BLaER1 treated with 17β-estradiol and CSF1 and Interleukin-3, amounts not matched to agents 10 nM and 100 nM (cell line): ENCODE data around the gene TEKT3.

Source experiments
- H3K27ac ChIP-seq, 11 experiments: shearing (Covaris generic); formaldehyde crosslinking; 2 replicates each; pipeline ENCODE4 v1.8.1; 2022
- H3K27me3 ChIP-seq, 11 experiments: shearing (Covaris generic); formaldehyde crosslinking; 2 replicates each; pipeline ENCODE4 v1.8.1; 2022
- H3K36me3 ChIP-seq, 11 experiments: shearing (Covaris generic); formaldehyde crosslinking; 2 replicates each; pipeline ENCODE4 v1.8.1; 2022
- H3K4me1 ChIP-seq, 10 experiments: shearing (Covaris generic); formaldehyde crosslinking; 2 replicates each; pipeline ENCODE4 v1.8.1; 2022
- H3K4me2 ChIP-seq, 11 experiments: shearing (Covaris generic); formaldehyde crosslinking; 2 replicates each; pipeline ENCODE4 v1.8.1; 2022
- H3K4me3 ChIP-seq, 10 experiments: shearing (Covaris generic); formaldehyde crosslinking; 2 replicates each; pipeline ENCODE4 v1.8.1; 2022
- H3K9ac ChIP-seq, 11 experiments: shearing (Covaris generic); formaldehyde crosslinking; 2 replicates each; pipeline ENCODE4 v1.8.1; 2022
- H3K9me3 ChIP-seq, 11 experiments: shearing (Covaris generic); formaldehyde crosslinking; replicated peaks in 1 of 11; 2 replicates each; pipeline ENCODE4 v1.8.1; 2022
- H4K20me1 ChIP-seq, 11 experiments: shearing (Covaris generic); formaldehyde crosslinking; 2 replicates each; pipeline ENCODE4 v1.8.1; 2022
- Cebpa-rat ChIP-seq, 11 experiments: shearing (Covaris generic); IDR thresholded peaks; 2 replicates each; pipeline ENCODE4 v1.8.1; 2022

The TEKT3 gene

DNA sequence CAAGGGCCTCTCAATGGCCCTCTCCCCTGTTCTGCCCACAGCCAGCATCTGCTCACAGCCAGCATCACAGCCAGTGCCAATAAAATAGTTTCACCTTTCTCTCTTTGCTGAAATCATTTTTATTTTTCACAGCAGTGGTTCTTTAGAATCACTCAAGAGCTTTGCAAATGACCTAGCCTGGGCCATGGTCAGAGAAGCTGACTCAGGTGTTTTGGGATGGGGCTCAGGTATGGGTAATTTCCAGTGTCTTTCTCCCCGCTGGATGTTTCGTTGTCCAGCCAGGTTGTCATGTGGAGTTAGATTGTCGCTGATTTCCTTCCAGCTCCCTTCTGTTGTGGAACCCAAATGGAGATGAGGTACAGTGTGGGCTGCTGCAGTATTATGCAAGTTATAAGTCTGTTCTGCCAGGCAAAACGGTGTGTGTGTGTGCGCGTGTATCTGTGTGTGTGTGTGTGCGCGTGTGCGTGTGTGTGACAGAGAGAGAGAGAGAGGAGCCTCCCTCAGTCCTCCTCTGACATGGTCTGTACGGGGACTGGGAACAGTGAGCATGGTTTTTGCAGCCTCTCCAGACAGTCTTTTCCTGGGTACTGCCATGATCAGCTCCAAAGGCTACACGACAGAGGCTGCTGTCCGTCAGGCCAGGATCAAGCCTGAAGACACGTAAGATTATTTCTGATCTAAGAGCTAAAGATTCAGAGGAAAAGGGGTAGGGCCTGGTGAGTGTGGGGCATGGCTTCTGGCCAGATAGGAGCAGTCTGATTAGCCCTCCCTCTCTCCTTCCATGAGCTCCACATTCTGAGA lies 74.9 kb downstream of the TEKT3 start:
- no peak for TF ChIP-seq Cebpa-rat (IDR thresholded peaks at IDR 0.05)
- Histone ChIP-seq H3K27ac (no peak overlapping the region), H3K27me3 (peaks cover 19 to 28% (median 24%) of the 10 kb centered on the region in 11 experiments)

GRCh38 chr17:15265131-15265530 lies 76.3 kb downstream of the TEKT3 start, which contains the start of gene PMP22:
Gene PMP22 (minus strand): TSS chr17:15265326. CDS start chr17:15260727, 4,599 bp downstream.
- Histone ChIP-seq H3K4me1 (peaks cover 10 to 15% (median 12%) of the 10 kb centered on the region in 10 experiments; a peak in 18 of 20 replicates), H3K9ac (no peak within 1 kb of the TSS), H3K27me3 (peaks cover 26 to 42% (median 34%) of the 10 kb centered on the region in 11 experiments), H3K4me2 (no peak within 1 kb of the TSS), H4K20me1 (no peaks in the 10 kb centered on the region; a peak in 1 of 22 replicates), H3K36me3 (no peaks in the 10 kb centered on the region), H3K9me3 (peaks cover 0 to 7% (median 0%) of the 10 kb centered on the region in 11 experiments; a peak in 2 of 22 replicates), H3K4me3 (no peak within 1 kb of the TSS), H3K27ac (no peak within 1 kb of the TSS)
- TF ChIP-seq Cebpa-rat (IDR thresholded peaks at IDR 0.05): no peak

More for the DNA sequence above, 74.9 kb downstream of the TEKT3 start:
- peaks cover 0 to 7% (median 0%) of the 10 kb centered on the region in 11 experiments; a peak in 2 of 22 replicates for H3K9me3 ChIP-seq
- no peaks in the 10 kb centered on the region for H3K36me3 ChIP-seq
- no peak overlapping the region for H3K9ac ChIP-seq
- no peak overlapping the region for H3K4me3 ChIP-seq
- H3K4me1 ChIP-seq: peaks cover under 1 to 12% (median 2%) of the 10 kb centered on the region in 10 experiments; a peak in 12 of 20 replicates
- H3K4me2 ChIP-seq: no peak overlapping the region
- no peaks in the 10 kb centered on the region for H4K20me1 ChIP-seq

DNA sequence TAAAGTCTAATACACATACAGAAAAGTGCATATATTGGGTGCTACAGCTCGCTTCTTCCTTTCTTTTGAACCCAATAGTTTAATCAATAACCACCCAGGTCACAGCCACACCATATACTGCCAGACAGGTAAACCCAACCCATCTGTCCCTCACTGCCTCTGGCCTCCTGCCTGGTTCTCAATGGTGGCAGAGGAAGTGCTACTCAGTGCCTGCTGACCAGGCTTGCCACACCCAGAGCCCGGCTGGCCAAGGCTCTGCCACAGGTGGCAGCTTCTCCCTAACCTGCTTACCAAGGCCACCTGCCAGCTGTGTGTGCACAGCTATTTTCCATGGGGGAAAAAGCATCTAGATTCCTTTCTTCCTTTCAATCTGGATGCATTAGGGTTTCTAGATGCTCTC lies 76.9 kb downstream of the TEKT3 start:
- Histone ChIP-seq H3K4me1 (peaks cover 13 to 21% (median 17%) of the 10 kb centered on the region in 10 experiments; a peak in 19 of 20 replicates), H3K4me3 (no peak overlapping the region), H4K20me1 (no peaks in the 10 kb centered on the region; a peak in 1 of 22 replicates), H3K27me3 (peaks cover 26 to 47% (median 35%) of the 10 kb centered on the region in 11 experiments), H3K27ac (no peak overlapping the region), H3K9me3 (peaks cover 0 to 7% (median 0%) of the 10 kb centered on the region in 11 experiments; a peak in 2 of 22 replicates), H3K4me2 (no peak overlapping the region), H3K36me3 (no peaks in the 10 kb centered on the region), H3K9ac (no peak overlapping the region)
- TF ChIP-seq Cebpa-rat (IDR thresholded peaks at IDR 0.05): no peak

- no peaks in the 10 kb centered on the region; a peak in 1 of 22 replicates for H4K20me1 ChIP-seq
- H3K4me3 ChIP-seq: no peak overlapping the region
- TF ChIP-seq Cebpa-rat (IDR thresholded peaks at IDR 0.05): no peak
- H3K4me1 ChIP-seq: peaks cover 13 to 28% (median 24%) of the 10 kb centered on the region in 10 experiments; a peak in 19 of 20 replicates
- peaks cover 0 to 4% (median 0%) of the 10 kb centered on the region in 11 experiments; a peak in 2 of 22 replicates for H3K36me3 ChIP-seq
- peaks cover 26 to 49% (median 35%) of the 10 kb centered on the region in 11 experiments for H3K27me3 ChIP-seq
- peaks cover 0 to 7% (median 0%) of the 10 kb centered on the region in 11 experiments; a peak in 2 of 22 replicates for H3K9me3 ChIP-seq
- no peak overlapping the region for H3K4me2 ChIP-seq
- H3K9ac ChIP-seq: no peak overlapping the region
- H3K27ac ChIP-seq: no peak overlapping the region
Observed at GRCh38 chr17:15263680-15264079, 77.7 kb downstream of the TEKT3 start.

DNA sequence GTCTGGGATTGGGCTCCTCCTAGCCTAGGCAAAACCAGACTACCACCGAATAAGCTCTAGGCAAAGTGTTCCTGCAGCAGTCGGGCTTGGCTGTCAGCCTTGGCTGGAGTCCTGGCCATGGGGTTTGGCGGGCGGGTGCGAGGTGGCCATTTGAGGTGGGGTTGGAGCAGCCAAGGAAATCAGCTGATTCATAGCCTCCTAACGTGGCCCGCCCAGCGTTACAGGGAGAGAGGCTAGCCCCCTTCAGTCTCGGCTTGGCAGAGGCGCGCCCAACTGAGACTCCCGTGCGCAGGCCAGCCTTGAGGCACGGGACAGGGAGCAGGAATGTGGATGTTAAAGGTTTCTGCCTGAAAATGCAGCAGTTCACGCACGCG lies 78.2 kb downstream of the TEKT3 start:
- Histone ChIP-seq H3K36me3 (peaks cover 0 to 9% (median 0%) of the 10 kb centered on the region in 11 experiments; a peak in 2 of 22 replicates), H3K4me1 (peaks cover 13 to 33% (median 27%) of the 10 kb centered on the region in 10 experiments), H3K27me3 (peaks cover 26 to 54% (median 35%) of the 10 kb centered on the region in 11 experiments), H3K4me2 (no peak overlapping the region), H3K9ac (no peak overlapping the region), H3K9me3 (peaks cover 0 to 7% (median 0%) of the 10 kb centered on the region in 11 experiments; a peak in 2 of 22 replicates), H3K4me3 (no peak overlapping the region), H3K27ac (no peak overlapping the region), H4K20me1 (no peaks in the 10 kb centered on the region; a peak in 1 of 22 replicates)
- no peak for TF ChIP-seq Cebpa-rat (IDR thresholded peaks at IDR 0.05)

DNA sequence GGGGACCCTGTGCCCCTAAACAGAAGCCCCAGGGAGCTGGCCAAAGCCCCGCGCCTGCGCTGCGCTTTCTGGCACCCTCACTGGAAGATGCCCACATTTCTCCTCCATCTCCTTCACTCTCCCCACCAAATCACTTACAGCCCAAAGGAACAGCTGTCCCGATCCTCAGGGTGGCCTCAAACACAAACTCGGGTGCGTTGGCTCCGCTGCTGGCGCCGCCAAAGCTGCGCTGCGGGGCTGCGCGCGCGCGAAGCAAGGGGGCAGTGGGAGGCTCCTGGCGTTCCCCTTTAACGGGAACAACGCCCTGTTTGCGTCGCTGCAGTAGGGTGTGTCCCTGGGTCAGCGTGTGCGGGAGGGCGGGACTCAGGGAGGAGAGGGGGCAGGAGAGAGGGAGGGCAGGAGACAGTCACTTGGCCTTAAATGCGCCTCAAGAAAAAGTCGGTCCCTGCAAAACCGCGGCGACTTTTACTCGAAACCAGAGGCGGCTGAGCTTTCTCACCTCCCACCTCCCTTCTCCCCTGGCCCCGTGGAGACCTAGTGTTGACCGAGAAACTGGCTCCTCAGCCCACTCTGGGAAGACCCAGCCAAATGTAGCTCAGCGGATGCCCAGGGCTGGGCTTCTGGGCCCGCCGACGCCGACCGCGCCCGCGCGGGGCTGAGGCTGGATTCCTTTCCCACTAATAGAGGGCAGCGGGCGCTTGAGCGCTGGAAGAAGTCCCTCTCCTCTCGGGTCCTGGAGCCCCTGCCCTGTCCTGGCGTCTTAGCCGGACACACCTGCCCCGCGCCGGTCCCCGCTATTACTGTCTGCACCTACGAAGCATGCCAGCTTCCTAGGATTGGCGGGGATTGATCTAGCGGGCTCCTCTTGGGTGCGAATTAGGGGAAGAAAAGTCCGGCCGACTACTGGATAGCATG lies 78.8 kb downstream of the TEKT3 start:
- peaks cover 0 to 7% (median 0%) of the 10 kb centered on the region in 11 experiments; a peak in 2 of 22 replicates for H3K9me3 ChIP-seq
- no peak overlapping the region for H3K9ac ChIP-seq
- no peaks in the 10 kb centered on the region; a peak in 1 of 22 replicates for H4K20me1 ChIP-seq
- no peak for TF ChIP-seq Cebpa-rat (IDR thresholded peaks at IDR 0.05)
- peaks cover 26 to 54% (median 35%) of the 10 kb centered on the region in 11 experiments for H3K27me3 ChIP-seq
- peaks cover 0 to 14% (median 0%) of the 10 kb centered on the region in 11 experiments; a peak in 2 of 22 replicates for H3K36me3 ChIP-seq
- H3K4me1 ChIP-seq: peaks cover 19 to 39% (median 34%) of the 10 kb centered on the region in 10 experiments
- no peak overlapping the region for H3K27ac ChIP-seq
- no peak overlapping the region; a peak in 1 of 20 replicates for H3K4me3 ChIP-seq
- peak overlapping the region in 2 of 11 experiments; percentile 93 to 94; a peak in 2 of 22 replicates for H3K4me2 ChIP-seq

DNA sequence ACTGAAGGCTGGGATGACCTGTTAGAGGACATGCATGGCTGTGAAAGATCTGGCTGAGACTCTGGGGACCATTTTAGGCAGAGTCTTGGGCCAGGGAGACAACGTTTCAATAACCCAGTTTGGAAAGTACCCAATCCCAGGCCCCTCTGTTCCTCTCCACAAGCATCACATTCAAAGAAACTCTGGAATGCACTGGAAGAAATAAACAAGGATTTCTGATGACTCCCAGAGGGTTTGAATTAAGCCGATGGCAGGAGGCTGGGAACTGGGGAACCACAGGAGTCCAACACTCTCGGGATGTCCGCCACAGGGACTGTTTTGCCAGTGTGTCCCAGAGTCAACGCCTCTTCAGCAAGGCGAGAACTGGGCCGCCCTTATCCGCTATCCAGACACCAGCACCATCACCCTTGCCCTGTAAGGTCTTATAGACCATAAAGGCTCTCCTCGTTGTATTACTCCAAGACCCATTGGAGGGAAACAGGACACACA lies 79.6 kb downstream of the TEKT3 start:
- Histone ChIP-seq H3K27me3 (peaks cover 26 to 54% (median 35%) of the 10 kb centered on the region in 11 experiments), H3K9ac (no peak overlapping the region; a peak in 1 of 22 replicates), H3K4me2 (peak overlapping the region in 10 of 11 experiments; percentile 75 to 97 (median 92); a peak in 14 of 22 replicates), H3K27ac (no peak overlapping the region), H3K9me3 (peaks cover 0 to 7% (median 0%) of the 10 kb centered on the region in 11 experiments; a peak in 2 of 22 replicates), H3K4me1 (peaks cover 26 to 46% (median 41%) of the 10 kb centered on the region in 10 experiments), H3K36me3 (peaks cover 0 to 14% (median 0%) of the 10 kb centered on the region in 11 experiments; a peak in 2 of 22 replicates), H4K20me1 (no peaks in the 10 kb centered on the region; a peak in 1 of 22 replicates), H3K4me3 (peak overlapping the region in 4 of 10 experiments; percentile 56 to 73 (median 65); a peak in 9 of 20 replicates)
- no peak for TF ChIP-seq Cebpa-rat (IDR thresholded peaks at IDR 0.05)
